ENCODE data around the gene NEURL1. TPM values are rescaled to one million over a fixed set of nuclear protein-coding genes. Genes with fewer than 3 reads are reported as not detected.
"Not testable (repeated sequence)": the region's sequence is repeated elsewhere in the genome, so short reads cannot be mapped to it uniquely, and the experiment has no call there.

The NEURL1 gene
- total RNA-seq, 1 donor from 2014 or later, result 12.0 TPM

DNA sequence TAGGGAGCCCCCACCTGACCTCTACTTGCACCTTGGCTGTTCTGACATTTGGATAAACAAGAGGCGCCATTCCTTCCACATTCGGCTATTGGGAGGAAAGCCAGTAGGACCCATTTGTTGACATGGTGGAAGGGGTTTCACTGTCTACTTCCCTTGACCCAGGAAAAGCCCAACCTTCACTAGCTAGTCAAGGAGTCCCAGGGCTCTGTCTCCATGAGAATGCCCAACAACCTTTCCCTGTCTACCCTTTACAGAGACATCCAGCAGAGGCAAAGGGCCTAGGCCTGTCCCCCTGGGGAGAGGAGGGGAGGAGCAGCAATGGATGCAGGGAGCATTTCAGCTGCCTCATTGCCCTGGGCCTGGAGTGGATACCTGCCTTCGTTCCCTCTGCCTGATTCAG is 136.1 kb downstream of the NEURL1 start:
- Histone ChIP-seq H3K27me3 (ENCODE audit: control insufficient read depth in 3 of 3, insufficient read depth in 3 of 3, low read length in 3 of 3) (no peaks in the 10 kb centered on the region), H3K9me3 (ENCODE audit: control insufficient read depth in 3 of 3, low read length in 3 of 3) (no peaks in the 10 kb centered on the region), H3K4me3 (ENCODE audit: low read length in 3 of 3) (no peak overlapping the region), H3K27ac (ENCODE audit: low read depth, low read length) (no peak overlapping the region), H3K4me1 (ENCODE audit: control insufficient read depth in 3 of 3, insufficient read depth in 3 of 3, low read length in 3 of 3) (peaks cover 0 to 5% (median 4%) of the 10 kb centered on the region in 3 donors), H3K9ac (ENCODE audit: low read depth in 1 of 3, low read length in 3 of 3) (no peak overlapping the region), H3K36me3 (ENCODE audit: control insufficient read depth in 3 of 3, insufficient read depth in 3 of 3, low read length in 3 of 3) (peaks cover 27 to 41% (median 33%) of the 10 kb centered on the region in 3 donors)

DNA sequence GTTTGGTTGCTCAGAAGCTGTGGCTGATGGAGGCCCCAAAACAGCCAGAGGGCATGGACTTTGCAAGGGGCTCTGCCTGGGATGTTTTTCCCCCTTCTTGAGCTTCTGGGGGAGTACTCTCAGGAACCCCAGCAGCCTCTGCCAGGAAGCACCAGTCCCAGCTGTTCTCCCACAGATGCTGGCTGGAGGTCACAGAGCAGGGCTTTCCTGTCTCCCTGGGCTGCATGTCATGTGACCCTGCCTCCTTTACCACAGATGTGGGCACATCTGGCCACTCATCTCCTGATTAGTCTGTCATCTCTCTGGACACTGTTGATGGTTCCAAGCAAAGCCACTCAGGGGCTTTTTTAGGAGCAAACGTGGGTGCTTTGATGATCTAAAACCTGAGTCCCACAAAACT is 136.7 kb downstream of the NEURL1 start:
- Histone ChIP-seq H3K27ac (ENCODE audit: low read depth, low read length) (no peak overlapping the region), H3K9ac (ENCODE audit: low read depth in 1 of 3, low read length in 3 of 3) (no peak overlapping the region), H3K27me3 (ENCODE audit: control insufficient read depth in 3 of 3, insufficient read depth in 3 of 3, low read length in 3 of 3) (no peaks in the 10 kb centered on the region), H3K36me3 (ENCODE audit: control insufficient read depth in 3 of 3, insufficient read depth in 3 of 3, low read length in 3 of 3) (peaks cover 22 to 36% (median 28%) of the 10 kb centered on the region in 3 donors), H3K9me3 (ENCODE audit: control insufficient read depth in 3 of 3, low read length in 3 of 3) (no peaks in the 10 kb centered on the region), H3K4me3 (ENCODE audit: low read length in 3 of 3) (no peak overlapping the region), H3K4me1 (ENCODE audit: control insufficient read depth in 3 of 3, insufficient read depth in 3 of 3, low read length in 3 of 3) (peaks cover 5 to 9% (median 6%) of the 10 kb centered on the region in 3 donors)

DNA sequence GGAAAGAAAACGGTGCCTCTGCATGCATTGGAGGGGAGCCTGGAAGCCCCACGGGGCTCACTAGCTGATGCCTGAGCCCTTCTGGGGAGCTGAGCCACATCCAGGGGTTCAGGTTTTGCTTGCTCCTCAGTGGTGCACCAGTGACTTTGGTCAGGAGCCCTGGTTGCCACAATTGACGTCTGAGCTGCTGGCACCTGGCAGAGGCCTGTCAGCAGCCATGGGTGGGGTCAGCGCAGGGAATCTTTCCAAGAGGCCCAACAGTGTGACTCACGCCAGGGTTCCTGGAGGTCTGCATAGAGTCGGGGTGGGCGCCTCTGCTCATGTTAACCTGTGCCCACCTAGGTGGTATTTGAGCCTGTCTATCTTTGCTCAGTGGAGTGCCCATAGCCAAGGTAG is 138.7 kb downstream of the NEURL1 start:
- Histone ChIP-seq H3K36me3 (ENCODE audit: control insufficient read depth in 3 of 3, insufficient read depth in 3 of 3, low read length in 3 of 3) (peaks cover 6 to 17% (median 10%) of the 10 kb centered on the region in 3 donors), H3K9me3 (ENCODE audit: control insufficient read depth in 3 of 3, low read length in 3 of 3) (no peaks in the 10 kb centered on the region), H3K27me3 (ENCODE audit: control insufficient read depth in 3 of 3, insufficient read depth in 3 of 3, low read length in 3 of 3) (no peaks in the 10 kb centered on the region), H3K27ac (ENCODE audit: low read depth, low read length) (no peak overlapping the region), H3K4me1 (ENCODE audit: control insufficient read depth in 3 of 3, insufficient read depth in 3 of 3, low read length in 3 of 3) (peaks cover 24 to 28% (median 24%) of the 10 kb centered on the region in 3 donors), H3K4me3 (ENCODE audit: low read length in 3 of 3) (no peak overlapping the region), H3K9ac (ENCODE audit: low read depth in 1 of 3, low read length in 3 of 3) (no peak overlapping the region)

DNA sequence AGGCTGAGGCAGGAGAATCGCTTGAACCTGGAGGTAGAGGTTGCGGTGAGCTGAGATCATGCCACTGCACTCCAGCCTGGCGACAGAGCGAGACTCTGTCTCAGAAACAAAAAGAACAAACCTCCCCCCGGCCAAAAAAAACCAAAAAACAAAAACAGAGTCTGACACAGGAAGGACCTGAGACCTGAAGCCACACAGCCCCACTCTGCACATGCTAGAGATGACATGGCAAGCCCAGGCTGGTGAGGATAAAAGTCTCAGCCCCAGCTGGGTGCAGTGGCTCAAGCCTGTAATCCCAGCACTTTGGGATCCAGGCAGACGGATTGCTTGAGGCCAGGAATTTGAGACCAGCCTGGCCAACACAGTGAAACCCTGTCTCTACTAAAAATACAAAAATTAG is 139.4 kb downstream of the NEURL1 start:
- H3K4me3 ChIP-seq (ENCODE audit: low read length in 3 of 3); H3K27ac ChIP-seq (ENCODE audit: low read depth, low read length); H3K9ac ChIP-seq (ENCODE audit: low read depth in 1 of 3, low read length in 3 of 3); H3K9me3 ChIP-seq (ENCODE audit: control insufficient read depth in 3 of 3, low read length in 3 of 3); H3K27me3 ChIP-seq (ENCODE audit: control insufficient read depth in 3 of 3, insufficient read depth in 3 of 3, low read length in 3 of 3): not testable (repeated sequence)
- H3K4me1 ChIP-seq (ENCODE audit: control insufficient read depth in 3 of 3, insufficient read depth in 3 of 3, low read length in 3 of 3), result peaks cover 30 to 34% (median 30%) of the 10 kb centered on the region in 3 donors
- peaks cover 5 to 11% (median 8%) of the 10 kb centered on the region in 3 donors for H3K36me3 ChIP-seq (ENCODE audit: control insufficient read depth in 3 of 3, insufficient read depth in 3 of 3, low read length in 3 of 3)

DNA sequence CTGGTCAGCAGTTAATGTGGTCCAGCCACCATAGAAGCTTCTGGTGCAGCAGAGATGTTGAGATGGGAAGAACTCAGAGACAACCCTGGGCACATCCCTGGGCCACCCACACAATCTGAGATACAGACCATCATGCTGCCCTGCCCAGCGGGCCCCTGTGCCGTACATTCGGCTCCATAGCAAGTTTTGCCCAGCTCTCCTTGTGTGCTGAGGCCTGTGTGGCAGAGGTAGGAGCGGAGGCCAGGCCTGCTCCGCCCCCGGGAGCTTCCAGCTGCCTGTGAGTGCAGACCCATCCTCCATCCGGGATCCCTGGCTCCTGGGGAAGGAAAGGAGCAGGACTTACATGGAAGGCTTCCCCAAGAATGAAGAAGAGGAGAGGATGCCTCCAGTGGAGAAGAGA is 140.3 kb downstream of the NEURL1 start:
- no peaks in the 10 kb centered on the region for H3K9me3 ChIP-seq (ENCODE audit: control insufficient read depth in 3 of 3, low read length in 3 of 3)

DNA sequence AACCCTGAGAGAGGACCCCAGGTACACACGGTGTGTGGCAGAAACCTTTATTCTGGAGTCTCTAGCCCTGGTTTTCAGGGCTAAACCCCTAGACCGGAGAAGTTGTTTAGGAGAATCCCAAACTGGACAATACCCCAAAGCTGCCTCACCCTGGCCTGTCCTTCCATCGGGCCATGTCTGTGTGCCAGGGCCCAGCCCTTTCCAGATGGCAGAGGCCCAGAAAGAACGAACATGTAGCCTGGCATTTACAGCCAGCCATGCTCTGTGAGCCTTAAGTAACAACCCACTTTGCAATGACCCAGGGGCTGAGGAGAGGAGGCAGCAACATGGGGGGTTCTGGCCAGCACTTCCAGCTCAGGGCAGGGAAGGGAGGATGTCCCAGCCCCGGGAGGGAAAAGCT is 142.1 kb downstream of the NEURL1 start:
- H3K27ac ChIP-seq (ENCODE audit: low read depth, low read length), result no peak overlapping the region
- peaks cover 45 to 51% (median 50%) of the 10 kb centered on the region in 3 donors for H3K4me1 ChIP-seq (ENCODE audit: control insufficient read depth in 3 of 3, insufficient read depth in 3 of 3, low read length in 3 of 3)

More for the DNA sequence above, 140.3 kb downstream of the NEURL1 start:
- H3K9ac ChIP-seq (ENCODE audit: low read depth in 1 of 3, low read length in 3 of 3), result no peak overlapping the region
- H3K27ac ChIP-seq (ENCODE audit: low read depth, low read length), result no peak overlapping the region
- H3K27me3 ChIP-seq (ENCODE audit: control insufficient read depth in 3 of 3, insufficient read depth in 3 of 3, low read length in 3 of 3), result no peaks in the 10 kb centered on the region
- no peak overlapping the region for H3K4me3 ChIP-seq (ENCODE audit: low read length in 3 of 3)
- peaks cover 5 to 9% (median 8%) of the 10 kb centered on the region in 3 donors for H3K36me3 ChIP-seq (ENCODE audit: control insufficient read depth in 3 of 3, insufficient read depth in 3 of 3, low read length in 3 of 3)
- H3K4me1 ChIP-seq (ENCODE audit: control insufficient read depth in 3 of 3, insufficient read depth in 3 of 3, low read length in 3 of 3), result peaks cover 40 to 44% (median 40%) of the 10 kb centered on the region in 3 donors

DNA sequence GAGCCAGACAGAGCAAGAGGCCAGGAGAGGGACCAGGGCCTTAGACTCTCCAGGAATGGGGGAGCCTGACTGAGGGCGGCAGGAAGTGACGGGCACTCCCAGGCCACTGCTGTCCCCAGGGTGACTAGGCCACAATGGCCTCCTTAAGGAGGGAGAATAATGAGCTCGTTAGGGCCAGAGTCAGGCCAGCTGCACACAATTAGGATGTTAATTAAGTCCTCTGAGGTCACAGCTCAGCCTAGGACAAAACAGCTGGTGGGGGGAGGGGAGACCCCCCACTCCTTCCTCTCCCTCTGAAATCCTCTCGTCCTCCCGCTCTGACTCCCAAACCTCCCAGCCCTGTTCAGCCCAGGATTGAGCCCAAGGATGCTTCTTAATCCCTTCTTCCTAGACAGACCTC is 143.0 kb downstream of the NEURL1 start:
- Histone ChIP-seq H3K4me1 (ENCODE audit: control insufficient read depth in 3 of 3, insufficient read depth in 3 of 3, low read length in 3 of 3) (peaks cover 54 to 60% (median 59%) of the 10 kb centered on the region in 3 donors), H3K36me3 (ENCODE audit: control insufficient read depth in 3 of 3, insufficient read depth in 3 of 3, low read length in 3 of 3) (peaks cover 2 to 9% (median 6%) of the 10 kb centered on the region in 3 donors), H3K9ac (ENCODE audit: low read depth in 1 of 3, low read length in 3 of 3) (peak overlapping the region in 1 of 3 donors; percentile 8)

More for the DNA sequence above, 142.1 kb downstream of the NEURL1 start:
- no peaks in the 10 kb centered on the region for H3K9me3 ChIP-seq (ENCODE audit: control insufficient read depth in 3 of 3, low read length in 3 of 3)
- peak overlapping the region in 1 of 3 donors; percentile 50 for H3K9ac ChIP-seq (ENCODE audit: low read depth in 1 of 3, low read length in 3 of 3)
- H3K27me3 ChIP-seq (ENCODE audit: control insufficient read depth in 3 of 3, insufficient read depth in 3 of 3, low read length in 3 of 3), result no peaks in the 10 kb centered on the region
- no peak overlapping the region for H3K4me3 ChIP-seq (ENCODE audit: low read length in 3 of 3)
- H3K36me3 ChIP-seq (ENCODE audit: control insufficient read depth in 3 of 3, insufficient read depth in 3 of 3, low read length in 3 of 3), result peaks cover 3 to 9% (median 8%) of the 10 kb centered on the region in 3 donors

DNA sequence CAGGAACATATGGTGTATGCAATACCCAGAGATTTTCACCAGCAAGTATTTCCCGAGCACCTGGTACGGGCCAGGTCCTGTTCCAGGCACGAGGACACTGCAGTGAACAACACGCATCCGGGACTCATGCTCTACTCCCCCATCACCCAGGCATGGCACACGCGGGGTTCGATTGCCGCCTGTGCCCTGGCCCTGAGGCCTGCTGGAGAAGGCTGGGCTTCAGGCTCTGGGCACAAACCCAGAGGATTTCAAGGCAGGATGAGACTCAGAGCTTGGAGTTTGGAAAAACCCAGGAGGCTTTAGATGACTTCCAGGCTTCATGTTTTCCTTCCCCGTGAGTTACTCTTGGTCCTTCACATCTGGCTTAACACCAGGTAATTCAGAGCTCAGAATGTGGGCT is 143.5 kb downstream of the NEURL1 start:
- Histone ChIP-seq H3K4me3 (ENCODE audit: low read length in 3 of 3) (no peak overlapping the region), H3K9me3 (ENCODE audit: control insufficient read depth in 3 of 3, low read length in 3 of 3) (no peaks in the 10 kb centered on the region), H3K36me3 (ENCODE audit: control insufficient read depth in 3 of 3, insufficient read depth in 3 of 3, low read length in 3 of 3) (peaks cover 0 to 9% (median 4%) of the 10 kb centered on the region in 3 donors), H3K27me3 (ENCODE audit: control insufficient read depth in 3 of 3, insufficient read depth in 3 of 3, low read length in 3 of 3) (no peaks in the 10 kb centered on the region), H3K4me1 (ENCODE audit: control insufficient read depth in 3 of 3, insufficient read depth in 3 of 3, low read length in 3 of 3) (peaks cover 57 to 65% (median 61%) of the 10 kb centered on the region in 3 donors), H3K27ac (ENCODE audit: low read depth, low read length) (no peak overlapping the region), H3K9ac (ENCODE audit: low read depth in 1 of 3, low read length in 3 of 3) (peak overlapping the region in 1 of 3 donors; percentile 66)

More for the DNA sequence above, 143.0 kb downstream of the NEURL1 start:
- Histone ChIP-seq H3K27ac (ENCODE audit: low read depth, low read length) (no peak overlapping the region), H3K4me3 (ENCODE audit: low read length in 3 of 3) (no peak overlapping the region), H3K9me3 (ENCODE audit: control insufficient read depth in 3 of 3, low read length in 3 of 3) (no peaks in the 10 kb centered on the region), H3K27me3 (ENCODE audit: control insufficient read depth in 3 of 3, insufficient read depth in 3 of 3, low read length in 3 of 3) (no peaks in the 10 kb centered on the region)

DNA sequence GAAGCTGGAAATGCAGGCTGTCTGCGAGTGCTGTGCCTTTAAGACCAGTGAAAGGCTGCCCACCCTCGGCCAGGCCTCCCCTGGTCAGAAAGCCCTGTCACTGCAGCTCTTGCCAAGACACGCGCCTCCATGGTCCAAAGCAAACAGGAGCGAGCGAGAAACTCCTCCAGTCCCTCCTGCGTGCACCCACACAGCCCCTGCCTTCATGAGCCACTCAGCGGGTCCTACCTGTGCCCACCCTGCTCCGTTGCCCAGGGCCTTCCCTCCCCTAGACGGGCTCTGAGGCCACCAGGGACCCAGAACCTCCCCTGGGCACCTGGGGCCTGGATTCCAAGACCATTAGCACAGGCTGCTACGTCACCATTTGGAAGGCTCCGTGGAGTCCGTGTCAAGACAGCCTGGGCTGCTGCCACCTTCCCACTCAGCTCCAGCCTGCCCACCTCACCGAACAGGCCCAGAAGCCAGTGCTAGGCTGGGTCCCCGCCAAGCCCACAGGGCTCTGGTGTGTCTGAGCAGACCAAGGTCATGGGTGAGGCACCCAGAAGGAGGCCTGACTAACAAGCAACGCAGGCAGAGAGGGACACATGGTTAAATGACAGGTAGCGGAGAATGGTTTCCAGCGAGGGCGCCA is 144.5 kb downstream of the NEURL1 start:
- peak overlapping the region in 1 of 3 donors; percentile 66 for H3K9ac ChIP-seq (ENCODE audit: low read depth in 1 of 3, low read length in 3 of 3)
- peak overlapping the region in 2 of 3 donors; percentile 15 to 35 for H3K4me3 ChIP-seq (ENCODE audit: low read length in 3 of 3)
- peak overlapping the region; percentile 61 for H3K27ac ChIP-seq (ENCODE audit: low read depth, low read length)
- peaks cover 57 to 65% (median 61%) of the 10 kb centered on the region in 3 donors for H3K4me1 ChIP-seq (ENCODE audit: control insufficient read depth in 3 of 3, insufficient read depth in 3 of 3, low read length in 3 of 3)
- peaks cover 0 to 9% (median 0%) of the 10 kb centered on the region in 3 donors for H3K36me3 ChIP-seq (ENCODE audit: control insufficient read depth in 3 of 3, insufficient read depth in 3 of 3, low read length in 3 of 3)
- no peaks in the 10 kb centered on the region for H3K9me3 ChIP-seq (ENCODE audit: control insufficient read depth in 3 of 3, low read length in 3 of 3)
- no peaks in the 10 kb centered on the region for H3K27me3 ChIP-seq (ENCODE audit: control insufficient read depth in 3 of 3, insufficient read depth in 3 of 3, low read length in 3 of 3)

DNA sequence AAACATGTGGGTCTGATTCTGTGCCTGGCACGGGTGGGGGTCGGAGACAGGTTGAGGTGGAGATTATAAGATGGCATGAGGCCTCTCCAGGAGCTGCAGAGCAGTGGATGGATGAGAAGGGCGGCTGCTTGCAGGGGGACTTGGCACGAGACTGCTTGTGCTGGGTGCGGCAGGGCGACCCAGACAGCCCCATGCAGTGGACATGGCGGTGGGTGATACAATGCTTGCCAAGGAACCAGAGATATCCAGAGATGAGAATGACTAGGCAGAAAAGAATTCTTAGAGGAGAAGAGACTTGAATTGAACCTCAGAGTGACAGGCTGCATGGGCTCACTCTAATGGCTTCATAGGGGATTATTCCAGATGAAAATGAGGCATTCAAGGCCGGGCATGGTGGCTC is 145.4 kb downstream of the NEURL1 start:
- Histone ChIP-seq H3K27ac (ENCODE audit: low read depth, low read length) (no peak overlapping the region), H3K27me3 (ENCODE audit: control insufficient read depth in 3 of 3, insufficient read depth in 3 of 3, low read length in 3 of 3) (no peaks in the 10 kb centered on the region), H3K9me3 (ENCODE audit: control insufficient read depth in 3 of 3, low read length in 3 of 3) (no peaks in the 10 kb centered on the region), H3K9ac (ENCODE audit: low read depth in 1 of 3, low read length in 3 of 3) (no peak overlapping the region), H3K4me1 (ENCODE audit: control insufficient read depth in 3 of 3, insufficient read depth in 3 of 3, low read length in 3 of 3) (peaks cover 57 to 65% (median 61%) of the 10 kb centered on the region in 3 donors), H3K36me3 (ENCODE audit: control insufficient read depth in 3 of 3, insufficient read depth in 3 of 3, low read length in 3 of 3) (peaks cover 0 to 6% (median 0%) of the 10 kb centered on the region in 3 donors), H3K4me3 (ENCODE audit: low read length in 3 of 3) (no peak overlapping the region)

All from skeletal muscle tissue (tissue), 4 donors.